GM21423 (cell line): ENCODE data around the gene LRCH2.
"Not testable (repeated sequence)": the region's sequence is repeated elsewhere in the genome, so short reads cannot be mapped to it uniquely, and the experiment has no call there.

Experiments used
- ATAC-seq: cut with Tn5 transposase; IDR thresholded peaks from one replicate; pipeline ENCODE4 v1.9.1; 2021; ENCODE audit warnings: mild to moderate bottlenecking, moderate library complexity; ENCODE audit not compliant: unreplicated experiment

Gene LRCH2

DNA sequence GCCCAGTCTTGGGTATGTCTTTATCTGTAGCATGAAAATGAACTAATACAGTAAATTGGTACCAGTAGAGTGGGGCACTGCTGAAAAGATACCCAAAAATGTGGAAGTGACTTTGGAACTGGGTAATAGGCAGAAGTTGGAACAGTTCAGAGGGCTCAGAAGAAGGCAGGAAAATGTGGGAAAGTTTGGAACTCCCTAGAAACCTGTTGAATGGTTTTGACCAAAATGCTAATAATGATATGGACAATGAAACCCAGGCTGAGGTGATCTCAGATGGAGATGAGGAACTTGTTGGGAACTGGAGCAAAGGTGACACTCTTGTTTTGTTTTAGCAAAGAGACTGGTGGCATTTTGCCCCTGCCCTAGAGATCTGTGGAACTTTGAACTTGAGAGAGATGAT, 24.3 kb downstream of the LRCH2 start:
- not testable (repeated sequence) for ATAC-seq

DNA sequence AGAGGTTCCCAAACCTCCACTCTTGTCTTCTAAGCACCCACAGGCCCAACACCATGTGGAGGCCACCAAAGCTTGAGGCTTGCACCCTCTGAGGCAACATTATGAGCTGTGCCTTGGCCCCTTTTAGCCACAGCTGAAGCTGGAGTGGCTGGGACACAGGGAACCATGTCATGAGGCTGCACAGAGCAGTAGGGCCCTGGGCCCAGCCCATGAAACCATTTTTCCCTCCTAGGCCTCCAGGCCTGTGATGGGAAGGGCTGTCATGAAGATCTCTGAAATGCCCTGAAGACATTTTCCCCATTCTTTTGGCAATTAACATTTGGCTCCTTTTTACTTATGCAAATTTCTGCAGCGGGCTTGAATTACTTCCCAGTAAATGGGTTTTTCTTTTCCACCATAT, 29.9 kb downstream of the LRCH2 start:
- no peak for ATAC-seq

DNA sequence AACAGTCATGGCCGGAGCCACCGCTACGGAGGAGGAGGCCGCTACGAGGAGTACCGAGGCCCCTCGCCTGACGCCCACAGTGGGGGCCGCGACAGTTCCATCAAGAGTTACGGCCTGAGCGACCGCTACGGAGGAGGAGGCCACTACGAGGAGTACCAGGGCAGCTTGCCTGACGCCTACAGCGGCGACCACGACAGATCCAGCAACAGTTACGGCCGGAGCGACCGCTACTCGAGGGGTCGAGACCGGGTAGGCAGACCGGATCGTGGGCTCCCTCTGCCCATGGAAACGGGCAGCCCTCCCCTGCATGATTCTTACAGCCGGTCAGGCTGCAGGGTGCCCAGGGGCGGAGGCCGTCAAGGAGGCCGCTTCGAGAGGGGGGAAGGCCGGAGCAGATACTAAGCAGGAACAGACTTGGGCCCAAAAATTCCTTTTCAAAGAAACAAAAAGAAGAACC, 41.6 kb downstream of the LRCH2 start:
- ATAC-seq: no peak

DNA sequence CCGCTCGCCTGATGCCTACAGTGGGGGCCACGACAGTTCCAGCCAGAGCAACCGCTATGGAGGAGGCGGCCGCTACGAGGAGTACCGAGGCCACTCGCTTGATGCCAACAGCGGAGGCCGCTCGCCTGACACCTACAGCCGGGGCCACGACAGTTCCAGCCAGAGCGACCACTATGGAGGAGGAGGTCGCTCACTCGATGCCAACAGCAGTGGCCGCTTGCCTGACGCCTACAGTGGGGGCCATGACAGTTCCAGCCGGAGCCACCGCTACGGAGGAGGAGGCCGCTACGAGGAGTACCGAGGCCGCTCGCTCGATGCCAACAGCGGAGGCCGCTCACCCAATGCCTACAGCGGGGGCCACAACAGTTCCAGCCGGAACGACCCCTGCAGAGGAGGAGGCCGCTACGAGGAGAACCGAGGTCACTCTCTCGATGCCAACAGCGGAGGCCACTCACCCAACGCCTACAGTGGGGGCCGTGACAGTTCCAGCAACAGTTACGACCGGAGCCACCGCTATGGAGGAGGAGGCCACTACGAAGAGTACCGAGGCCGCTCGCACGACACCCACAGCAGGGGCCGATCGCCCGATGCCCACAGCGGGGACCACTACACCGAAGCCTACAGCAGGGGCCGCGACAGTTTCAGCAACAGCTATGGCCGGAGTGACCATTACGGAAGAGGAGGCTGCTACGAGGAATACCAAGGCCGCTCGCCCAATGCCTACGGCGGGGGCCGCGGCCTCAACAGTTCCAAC, 42.2 kb downstream of the LRCH2 start:
- no peak for ATAC-seq

DNA sequence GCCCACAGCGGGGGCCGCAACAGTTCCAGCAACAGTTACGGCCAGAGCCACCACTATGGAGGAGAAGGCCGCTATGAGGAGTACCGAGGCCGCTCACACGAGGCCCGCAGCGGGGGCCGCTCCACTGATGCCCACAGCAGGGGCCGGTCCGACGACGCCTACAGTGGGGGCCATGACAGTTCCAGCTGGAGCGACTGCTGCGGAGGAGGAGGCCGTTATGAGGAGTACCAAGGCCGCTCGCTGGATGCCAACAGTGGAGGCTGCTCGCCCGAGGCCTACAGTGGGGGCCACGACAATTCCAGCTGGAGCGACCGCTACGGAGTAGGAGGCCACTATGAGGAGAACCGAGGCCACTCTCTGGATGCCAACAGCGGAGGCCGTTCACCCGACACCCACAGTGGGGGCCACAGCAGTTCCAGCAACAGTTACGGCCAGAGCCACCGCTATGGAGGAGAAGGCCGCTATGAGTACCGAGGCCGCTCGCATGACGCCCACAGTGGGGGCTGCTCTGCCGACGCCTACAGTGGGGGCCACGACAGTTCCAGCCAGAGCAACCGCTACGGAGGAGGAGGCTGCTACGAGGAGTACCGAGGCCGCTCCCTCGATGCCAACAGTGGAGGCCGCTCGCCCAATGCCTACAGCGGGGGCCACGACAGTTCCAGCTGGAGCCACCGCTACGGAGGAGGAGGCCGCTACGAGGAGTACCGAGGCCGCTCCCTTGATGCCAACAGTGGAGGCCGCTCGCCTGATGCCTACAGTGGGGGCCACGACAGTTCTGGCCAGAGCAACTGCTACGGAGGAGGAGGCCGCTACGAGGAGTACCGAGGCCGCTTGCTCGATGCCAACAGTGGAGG, 43.0 kb downstream of the LRCH2 start:
- no peak for ATAC-seq

DNA sequence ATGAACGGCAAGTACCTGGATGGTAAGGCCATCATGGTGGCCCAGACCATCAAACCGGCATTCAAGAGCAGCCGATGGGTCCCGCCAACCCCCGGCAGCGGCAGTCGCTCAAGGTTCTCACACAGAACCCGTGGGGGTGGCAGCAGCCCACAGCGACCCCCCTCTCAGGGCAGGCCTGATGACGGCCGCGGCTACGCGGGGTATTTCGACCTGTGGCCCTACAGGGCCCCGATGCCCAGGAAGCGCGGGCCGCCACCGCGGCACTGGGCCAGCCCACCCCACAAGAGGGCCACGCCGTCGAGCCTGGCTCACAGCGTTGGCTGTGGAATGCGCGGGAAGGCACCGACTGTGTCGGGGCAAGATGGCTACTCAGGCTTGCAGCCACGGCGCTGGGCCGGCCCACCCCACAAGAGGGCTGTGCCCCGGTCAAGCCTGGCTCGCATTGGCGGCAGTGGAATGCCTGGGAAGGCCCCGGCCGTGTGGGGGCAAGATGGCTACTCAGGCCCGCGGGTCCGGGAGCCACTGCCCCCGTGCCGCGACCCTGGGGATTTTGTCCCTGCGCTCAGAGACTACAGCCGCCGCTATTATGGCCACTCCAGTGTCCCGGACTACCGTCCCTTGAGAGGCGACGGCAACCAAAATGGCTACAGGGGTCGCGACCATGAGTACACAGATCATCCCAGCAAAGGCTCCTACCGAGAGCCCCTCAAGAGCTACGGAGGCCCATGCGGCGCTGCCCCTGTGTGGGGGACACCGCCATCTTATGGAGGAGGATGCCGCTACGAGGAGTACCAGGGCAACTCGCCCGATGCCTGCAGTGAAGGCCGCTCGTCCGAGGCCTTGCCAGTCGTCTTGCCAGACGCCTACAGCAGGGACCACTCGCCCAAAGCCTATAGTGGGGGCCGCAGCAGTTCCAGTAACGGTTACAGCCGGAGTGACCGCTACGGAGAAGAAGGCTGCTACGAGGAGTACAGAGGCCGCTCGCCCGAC, 44.0 kb downstream of the LRCH2 start:
- no peak for ATAC-seq

DNA sequence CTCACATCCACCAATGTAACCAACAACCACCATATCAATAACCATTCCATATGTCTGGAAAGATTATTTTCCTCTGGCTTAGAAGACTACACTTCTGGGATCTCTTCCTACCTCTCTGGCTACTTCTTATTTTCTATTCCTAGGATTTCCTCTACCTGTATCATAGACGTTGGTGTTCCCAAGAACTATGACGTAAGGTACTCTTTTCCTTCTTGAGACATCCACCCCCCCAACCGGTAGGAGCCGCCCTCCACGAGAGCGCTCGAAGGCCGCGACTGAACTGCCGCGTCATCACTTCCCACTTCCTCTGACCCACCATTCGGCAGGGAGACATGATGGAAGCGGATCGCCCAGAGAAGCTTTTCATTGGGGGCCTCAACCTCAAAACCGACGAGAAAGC, 44.8 kb downstream of the LRCH2 start, which contains the start of gene RBMXL3:
RBMXL3 (plus strand) TSS at position 301 of the 400 bp plus-strand sequence; CDS start at position 333, 32 bp downstream.
- no peak for ATAC-seq

DNA sequence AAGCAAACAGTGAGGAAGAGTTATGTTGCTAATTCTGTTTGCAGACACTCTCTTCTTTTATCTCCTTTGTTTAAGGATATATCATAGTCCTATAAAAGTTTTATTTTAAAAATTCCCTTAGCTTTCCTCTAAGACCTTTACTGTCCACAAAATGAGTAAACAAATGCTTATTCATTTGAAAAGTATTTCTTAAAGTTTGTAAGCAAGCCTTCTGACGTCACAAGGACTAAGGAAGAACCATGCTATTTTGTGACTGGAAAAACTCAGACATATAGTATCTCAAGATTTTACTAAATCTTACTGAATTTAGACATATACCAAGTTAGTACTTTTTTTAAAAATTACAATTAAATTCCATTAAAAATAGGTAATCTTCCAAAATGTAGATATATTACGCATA, 49.9 kb downstream of the LRCH2 start:
- ATAC-seq: no peak

DNA sequence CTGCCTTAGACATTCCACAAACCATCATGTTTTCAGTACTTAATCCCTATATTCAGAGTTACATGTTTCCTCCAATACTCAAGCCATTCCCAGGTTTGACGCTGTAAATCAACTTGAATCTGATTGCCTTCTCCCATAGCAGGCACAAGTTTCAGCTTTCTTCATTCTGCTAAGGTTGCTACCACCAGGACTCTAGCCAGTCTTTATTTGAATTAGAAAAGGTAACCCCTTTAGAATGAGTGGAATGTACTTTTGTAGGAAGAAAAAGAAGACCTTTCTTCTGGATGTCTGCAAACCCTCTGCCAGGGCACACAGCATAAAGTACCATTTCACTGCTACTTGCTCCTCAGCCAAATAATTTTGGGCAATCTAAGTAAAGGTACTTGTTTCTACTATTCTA, 55.4 kb downstream of the LRCH2 start:
- ATAC-seq: no peak

DNA sequence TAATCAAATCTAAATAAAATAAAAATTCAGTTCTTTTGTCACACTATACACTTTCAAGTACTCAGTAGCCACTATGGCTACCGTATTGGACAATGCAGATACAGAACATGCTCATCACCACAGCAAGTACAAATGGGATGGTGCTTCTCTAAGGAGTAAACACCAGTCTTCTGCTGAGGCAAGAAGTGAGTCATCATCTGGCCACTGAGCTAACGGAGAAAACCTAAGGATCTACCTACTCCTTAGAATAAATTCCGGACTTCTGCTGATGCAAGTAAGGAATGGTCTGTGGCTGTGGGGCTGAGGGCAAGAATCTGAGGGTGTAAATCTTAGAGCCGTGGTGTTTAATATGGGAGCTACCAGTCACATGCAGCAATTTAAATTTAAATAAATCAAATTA, 56.0 kb downstream of the LRCH2 start:
- ATAC-seq: no peak

DNA sequence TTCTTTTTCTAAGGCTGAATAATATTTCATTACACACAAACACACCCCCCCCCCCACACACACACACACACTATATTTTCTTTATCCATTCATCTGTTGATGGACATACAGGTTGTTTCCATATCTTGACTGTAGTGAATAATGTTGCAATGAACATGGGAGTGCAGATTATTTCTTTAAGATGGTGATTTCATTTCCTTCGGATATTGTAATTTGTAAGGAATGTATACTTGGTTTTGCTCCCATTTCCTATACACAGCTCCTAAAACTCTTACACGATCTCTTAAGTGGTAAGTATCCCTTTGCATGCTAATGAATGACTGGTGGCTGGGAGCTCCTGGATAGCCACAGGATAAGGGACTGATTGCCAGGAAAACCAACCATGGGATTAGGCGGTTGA, 59.3 kb downstream of the LRCH2 start:
- no peak for ATAC-seq

DNA sequence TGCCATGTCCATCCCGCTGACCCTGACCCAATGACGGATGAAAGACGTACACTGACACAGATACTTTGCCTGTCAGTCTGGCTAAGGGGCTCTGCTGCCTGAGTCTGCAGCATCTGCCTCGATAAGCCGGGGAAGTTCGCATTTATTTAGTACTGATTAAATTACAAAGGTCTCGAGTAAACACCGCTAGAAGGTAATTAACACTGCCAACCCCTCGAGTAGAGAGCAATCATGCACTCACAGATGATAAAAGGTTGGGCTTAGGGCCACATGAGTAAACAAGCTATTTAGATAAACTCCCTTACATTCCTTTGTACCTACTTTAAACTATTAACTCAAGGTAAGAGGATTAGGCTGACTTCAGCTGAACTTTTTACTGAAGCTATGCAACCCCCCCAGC, 60.7 kb downstream of the LRCH2 start:
- no peak for ATAC-seq

DNA sequence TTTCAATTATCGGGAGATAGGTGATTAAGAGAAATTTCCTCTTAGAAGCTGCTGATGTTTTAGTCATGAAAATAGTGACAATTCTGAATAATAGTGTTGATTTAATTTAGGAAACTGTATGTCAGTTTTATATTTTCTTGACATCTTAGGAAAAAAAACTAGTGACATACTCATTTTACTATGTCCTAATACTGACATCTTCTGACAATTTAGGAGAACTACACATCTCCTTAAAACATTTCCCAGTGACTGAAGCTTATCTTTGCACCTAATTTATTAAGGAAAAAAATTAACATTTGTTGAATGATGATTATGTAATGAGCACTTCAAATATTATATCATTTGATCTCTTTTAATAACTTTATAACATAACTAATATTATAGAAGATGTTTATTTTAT, 86.7 kb downstream of the LRCH2 start:
- no peak for ATAC-seq

DNA sequence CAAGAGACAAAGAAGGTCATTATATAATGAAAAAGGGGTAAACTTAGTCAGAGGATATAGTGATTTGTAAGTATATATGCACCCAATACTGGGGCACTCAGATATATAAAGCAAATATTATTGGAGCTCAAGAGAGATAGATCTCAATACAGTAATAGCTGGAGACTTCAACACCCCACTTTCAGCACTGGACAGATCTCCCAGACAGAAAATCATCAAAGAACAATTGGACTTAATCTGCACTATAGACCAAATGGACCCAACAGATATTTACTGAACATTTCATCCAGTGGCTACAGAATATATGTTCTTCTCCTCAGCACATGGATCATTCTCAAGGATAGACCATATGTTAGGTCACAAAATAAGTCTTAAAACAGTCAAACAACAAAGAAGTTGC, 91.8 kb downstream of the LRCH2 start:
- no peak for ATAC-seq

DNA sequence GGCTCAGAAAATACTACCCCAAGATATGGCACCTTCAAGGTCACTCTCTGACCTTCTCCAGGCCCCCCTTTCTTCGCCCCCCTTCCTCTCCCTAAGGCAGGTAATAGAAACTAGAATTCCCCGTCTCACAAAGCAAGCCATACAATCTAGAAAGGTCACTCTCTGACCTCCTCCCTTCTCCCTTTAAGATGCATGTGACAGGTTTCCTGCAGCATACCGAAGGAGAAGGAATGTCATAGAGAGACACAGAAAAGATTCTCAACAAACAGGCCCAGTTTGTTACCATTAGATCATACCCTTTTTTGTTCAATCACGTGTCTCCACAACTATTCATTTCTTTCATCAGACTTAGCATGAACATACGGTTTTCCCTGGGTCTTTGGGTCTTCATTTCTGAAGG, 95.9 kb downstream of the LRCH2 start:
- no peak for ATAC-seq

DNA sequence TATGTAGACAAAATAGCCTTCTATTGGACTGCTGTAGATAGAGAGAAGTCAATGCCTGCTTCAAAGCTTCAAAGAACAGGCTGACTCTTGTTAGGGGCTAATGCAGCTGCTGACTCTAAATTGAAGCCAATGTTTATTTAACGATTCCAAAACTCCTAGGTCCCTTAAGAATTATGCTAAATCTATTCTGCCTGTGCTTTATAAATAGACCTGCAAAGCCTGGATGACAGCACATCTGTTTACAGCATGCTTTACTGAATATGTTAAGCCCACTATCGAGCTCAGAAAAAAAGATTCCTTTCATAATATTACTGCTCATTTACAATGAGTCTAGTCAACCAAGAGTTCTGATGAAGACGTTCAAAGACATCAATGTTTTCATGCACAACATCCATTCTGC, 99.5 kb downstream of the LRCH2 start:
- ATAC-seq: no peak

DNA sequence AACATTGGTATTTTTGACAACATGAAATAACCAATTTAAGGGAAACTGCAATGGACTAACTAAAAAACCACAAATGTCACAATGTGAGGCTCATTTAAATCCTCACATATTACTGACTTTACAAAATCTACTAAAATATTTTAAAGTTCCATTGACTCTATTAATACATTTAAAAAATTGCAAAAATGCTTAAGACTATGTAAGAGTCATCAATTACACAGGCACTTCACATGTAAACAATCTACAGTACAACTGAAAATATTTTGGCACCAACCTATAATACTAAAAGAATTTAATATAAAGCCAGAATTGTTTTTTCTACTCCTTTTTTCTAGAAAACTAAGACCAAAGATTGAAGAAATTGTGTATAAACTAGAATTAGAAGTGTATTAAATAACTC, 121.5 kb downstream of the LRCH2 start:
- ATAC-seq: no peak

DNA sequence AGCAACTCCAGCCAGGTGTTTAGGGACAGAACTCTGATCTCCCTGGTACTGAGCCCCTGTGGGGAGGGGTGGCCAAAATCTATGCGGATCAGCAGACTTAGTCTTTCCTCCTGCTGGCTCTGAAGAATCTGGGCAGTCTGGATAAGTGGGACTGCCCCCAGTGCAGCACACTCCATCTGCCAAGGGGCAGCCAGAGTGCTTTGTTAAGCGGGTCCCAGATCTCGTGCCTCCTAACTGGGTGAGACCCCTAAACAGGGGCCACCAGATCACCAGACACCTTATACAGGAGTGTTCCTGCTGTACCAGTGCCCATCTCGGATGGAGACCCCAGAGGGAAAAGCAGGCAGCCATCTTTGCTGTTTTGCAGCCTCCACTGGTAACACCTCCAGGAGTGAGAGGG, 135.0 kb downstream of the LRCH2 start:
- ATAC-seq: no peak

DNA sequence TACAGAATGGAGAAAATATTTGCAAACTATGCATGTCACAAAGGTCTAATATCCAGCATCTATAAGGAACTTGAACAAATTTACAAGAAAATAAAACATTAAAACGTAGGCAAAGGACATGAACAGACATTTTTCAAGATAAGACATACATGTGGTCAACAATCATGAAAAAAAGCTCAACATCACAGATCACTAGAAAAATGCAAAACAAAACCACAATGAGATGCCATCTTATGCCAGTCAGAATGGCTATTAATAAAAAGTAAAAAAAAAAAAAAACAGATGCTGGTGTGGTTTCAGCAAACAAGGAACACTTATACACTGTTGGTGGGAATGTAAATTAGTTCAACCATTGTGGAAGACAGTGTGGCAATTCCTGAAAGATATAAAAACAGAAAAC, 140.7 kb downstream of the LRCH2 start:
- ATAC-seq: no peak

DNA sequence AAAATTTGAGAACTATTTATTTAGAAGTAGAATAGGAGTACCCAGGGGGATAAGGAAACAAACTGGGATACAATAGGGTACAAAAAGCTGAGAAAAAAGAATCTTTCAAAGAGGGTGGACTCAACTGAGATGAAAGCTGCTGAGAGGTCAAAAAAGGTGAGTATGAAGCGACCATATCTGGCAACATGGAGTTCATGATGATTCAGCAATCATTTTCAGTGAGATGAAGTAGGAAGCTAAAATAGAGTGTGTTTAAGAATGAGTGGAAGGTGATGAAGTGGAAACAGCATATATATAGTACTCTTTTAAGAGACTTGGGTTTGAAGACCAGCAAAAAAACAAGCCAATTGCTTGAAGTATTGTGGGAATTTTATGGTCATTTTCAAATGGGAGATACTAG, 144.5 kb downstream of the LRCH2 start:
- no peak for ATAC-seq

DNA sequence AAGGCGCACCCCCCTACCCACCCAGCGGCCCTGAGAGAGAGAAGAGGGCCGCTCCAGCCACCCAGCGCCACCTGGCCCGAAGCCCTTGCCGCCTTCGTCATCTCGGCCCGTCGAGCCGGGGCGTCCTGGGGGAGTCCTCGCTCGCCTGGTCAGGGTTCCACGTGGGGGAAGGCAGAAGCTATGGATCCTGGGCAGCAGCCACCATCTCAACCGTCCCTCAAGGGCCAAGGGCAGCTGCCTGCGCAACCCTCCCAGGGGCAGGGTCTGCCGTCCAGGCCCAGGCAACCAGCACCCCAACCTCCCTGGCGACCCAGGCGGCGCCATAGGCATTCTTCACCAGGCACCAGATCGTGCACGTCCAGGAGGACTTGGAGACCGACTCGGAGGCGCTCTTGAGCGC, 165.0 kb downstream of the LRCH2 start:
- no peak for ATAC-seq
